ENCODE results near the gene FRMD1.

Gene FRMD1

GRCh38 chr6:168039849-168040248 is 39.2 kb downstream of the FRMD1 start:
- no peak for FAIRE-seq

GRCh38 chr6:168039301-168039700 is 39.7 kb downstream of the FRMD1 start:
- FAIRE-seq = no peak

- FAIRE-seq = no peak
Observed at GRCh38 chr6:168038576-168039140, 40.4 kb downstream of the FRMD1 start.

DNA sequence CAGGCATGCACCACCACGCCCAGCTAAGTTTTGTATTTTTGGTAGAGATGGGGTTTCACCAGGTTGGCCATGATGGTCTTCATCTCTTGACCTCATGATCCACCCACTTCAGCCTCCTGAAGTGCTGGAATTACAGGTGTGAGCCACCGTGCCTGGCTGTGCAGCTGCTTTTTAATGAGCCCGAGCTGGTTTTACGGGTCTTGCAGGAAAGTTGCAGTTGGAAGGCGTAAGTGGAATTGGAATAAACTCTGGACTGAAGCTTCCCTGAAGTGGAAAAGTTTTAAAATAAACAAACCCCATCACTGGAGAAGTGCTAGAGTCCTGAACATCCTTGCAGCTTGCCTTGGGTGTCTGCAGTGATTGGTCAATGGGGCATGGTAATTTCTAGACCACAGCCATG is 41.2 kb downstream of the FRMD1 start:
- no peak for FAIRE-seq

DNA sequence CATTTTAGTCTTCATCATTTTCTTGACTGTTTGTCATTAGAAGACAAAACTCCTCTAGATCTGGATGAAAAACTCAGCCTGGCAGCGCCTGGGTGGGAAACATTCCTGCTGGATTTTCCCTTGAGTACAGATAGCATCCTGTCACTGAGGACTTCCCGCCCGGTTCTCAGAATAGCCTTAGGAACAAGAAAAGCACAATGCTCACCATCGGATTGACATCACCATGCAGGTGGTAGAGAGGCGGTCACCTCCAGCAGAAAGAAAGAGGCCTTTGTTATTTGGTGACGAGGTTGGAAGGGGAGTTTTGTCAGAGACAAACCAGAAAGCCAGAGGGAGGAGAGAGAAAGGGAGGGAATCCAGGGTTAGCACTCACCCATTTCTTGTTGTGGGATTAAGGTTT is 41.8 kb downstream of the FRMD1 start:
- no peak for FAIRE-seq

DNA sequence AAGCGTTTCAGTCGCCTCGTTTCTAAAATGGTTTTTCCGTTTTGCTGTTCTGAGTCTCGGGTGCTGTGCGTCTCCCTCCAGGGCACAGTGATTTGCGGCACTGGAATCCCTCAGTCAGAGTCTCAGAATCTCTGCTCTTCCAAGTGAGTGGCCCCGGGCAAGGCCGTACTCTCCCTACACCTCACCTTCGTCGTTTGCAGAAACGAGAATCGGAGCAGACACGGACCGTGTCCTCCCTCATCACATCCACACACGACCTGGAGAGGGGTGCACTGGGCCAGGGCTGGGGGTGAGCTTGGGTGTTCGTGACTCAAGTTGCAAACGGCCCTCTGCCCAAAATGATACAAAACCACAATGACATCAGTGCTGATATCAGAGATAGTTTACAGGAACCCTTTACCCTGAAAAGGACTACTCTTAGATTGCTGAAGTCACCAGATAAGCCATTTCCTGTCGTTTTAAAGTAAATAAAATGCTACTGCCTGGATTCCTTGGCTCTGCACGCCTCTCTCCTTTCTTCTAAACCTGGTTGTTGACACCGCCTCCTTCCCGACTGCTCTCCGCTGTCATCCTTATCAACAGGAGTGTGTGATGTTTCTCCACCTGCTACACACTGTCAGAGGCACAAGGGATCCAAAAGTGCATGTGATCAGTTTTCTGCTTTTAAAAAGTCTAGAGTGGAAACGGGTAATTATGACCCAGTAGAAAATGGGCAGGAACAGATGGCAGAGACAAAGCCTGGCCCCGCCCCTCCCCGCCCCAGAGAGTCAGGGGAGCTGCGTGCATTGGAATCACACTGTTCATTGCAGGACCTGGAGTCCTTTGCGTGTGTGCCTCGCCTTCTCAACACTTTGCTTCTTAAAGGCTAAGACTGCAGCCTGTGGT is 43.1 kb downstream of the FRMD1 start:
- no peak for FAIRE-seq

GRCh38 chr6:168035098-168035660 is 43.8 kb downstream of the FRMD1 start:
- FAIRE-seq = no peak

GRCh38 chr6:168034537-168034936 is 44.5 kb downstream of the FRMD1 start:
- no peak for FAIRE-seq

DNA sequence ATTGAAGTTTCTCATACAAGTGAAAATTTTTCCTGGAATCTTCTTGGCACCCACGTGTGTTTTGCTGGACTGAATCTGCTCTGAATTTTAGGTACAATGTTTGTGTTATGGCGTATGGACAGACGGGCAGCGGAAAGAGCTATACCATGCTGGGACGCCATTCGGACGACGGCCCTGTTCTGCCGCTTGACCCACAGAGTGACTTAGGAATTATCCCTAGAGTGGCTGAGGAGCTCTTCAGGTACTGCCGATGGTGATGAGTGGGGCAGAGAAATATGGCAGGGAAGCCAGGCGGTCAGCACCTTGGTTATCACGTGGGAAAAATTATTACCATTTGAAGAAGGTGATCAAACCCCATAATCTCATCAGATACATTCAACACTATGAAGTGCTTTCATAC is 45.2 kb downstream of the FRMD1 start:
- FAIRE-seq = no peak

DNA sequence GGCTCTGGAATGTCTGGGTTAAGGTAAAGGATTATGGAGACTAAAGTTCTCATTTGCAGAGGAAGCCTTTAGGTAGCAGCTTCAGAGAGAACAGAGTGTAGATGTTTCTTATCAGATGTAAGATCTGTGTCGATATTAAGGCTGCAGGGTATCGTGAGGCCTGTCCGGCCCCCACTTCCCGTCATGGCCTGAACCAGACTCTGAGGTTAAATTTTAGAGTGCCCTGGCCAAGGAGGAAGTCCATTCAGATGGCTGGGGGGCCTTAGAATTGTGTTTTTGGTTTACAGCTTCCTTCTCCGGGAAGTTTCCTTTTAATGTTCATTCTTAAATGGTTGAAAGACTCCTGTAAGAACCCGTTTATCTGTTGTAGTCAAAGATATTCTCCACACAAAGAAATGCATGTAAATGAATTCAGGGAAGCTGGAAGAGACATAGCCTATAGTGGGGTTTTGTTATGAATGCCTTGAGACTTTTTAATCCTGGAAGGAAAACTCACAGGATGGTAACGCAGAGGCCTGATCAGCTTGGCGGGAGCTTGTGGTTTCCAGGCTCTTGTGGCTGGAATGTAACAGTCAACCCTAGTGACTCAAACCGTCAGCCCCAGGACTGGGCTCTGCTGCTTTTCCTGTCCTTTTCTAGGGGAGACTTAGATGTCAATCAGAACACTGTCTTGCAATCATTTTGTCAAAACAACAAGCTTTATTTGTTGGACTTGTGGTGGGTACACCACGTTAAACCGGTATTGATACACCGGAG is 46.8 kb downstream of the FRMD1 start:
- FAIRE-seq = no peak

- FAIRE-seq = no peak
Observed at GRCh38 chr6:168031411-168031971, 47.5 kb downstream of the FRMD1 start.

- FAIRE-seq = no peak
Observed at GRCh38 chr6:168030908-168031307, 48.1 kb downstream of the FRMD1 start.

GRCh38 chr6:168030218-168030746 is 48.7 kb downstream of the FRMD1 start:
- no peak for FAIRE-seq

DNA sequence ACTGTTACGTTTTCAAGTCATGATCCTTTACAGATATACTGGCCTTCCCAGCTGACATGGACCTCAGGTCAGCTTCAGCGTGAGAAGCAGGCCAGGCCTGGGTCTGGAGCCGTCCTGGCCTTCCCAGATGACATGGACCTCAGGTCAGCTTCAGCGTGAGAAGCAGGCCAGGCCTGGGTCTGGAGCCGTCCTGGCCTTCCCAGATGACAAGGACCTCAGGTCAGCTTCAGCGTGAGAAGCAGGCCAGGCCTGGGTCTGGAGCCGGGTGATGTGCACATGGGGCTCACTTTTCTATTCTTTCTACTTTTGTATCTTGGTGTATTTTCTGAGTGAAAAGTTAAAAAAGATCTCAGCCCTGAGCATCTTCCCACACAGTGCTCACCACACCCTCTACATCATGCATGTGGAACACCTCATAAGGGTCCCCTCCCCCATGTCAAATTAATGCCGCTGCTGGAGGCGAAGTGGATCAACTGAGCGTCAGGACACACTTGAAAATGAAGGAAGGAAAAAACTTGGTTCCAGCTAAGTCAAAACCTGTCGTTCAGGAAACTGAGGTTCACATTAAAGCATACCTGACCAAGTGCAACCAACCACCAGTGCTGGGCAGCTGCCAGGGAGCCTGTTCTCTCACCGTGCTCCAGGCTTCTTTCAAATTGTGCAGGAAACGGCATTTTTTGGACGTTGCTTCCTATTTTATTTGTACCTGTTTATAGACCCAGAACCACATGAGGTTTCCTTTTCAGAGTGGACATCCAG is 49.4 kb downstream of the FRMD1 start:
- no peak for FAIRE-seq

DNA sequence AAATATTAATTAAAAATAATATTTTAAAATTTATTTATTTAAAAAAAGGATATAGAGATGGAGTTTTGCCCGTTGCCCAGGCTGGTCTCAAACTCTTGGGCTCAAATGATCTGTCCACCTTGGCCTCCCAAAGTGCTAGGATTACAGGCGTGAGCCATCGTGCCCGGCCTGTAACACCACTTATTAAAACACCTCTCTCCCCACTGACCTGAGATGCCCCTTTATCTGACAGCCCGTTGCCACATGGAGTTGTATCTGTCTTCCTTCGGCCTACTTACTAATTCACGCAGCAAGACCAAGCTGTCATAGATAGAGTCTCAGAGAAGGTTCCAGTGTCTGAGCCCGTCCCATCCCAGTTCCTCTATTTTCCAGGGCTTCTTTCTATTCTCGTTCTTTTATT is 50.8 kb downstream of the FRMD1 start:
- no peak for FAIRE-seq

GRCh38 chr6:168027521-168027920 is 51.5 kb downstream of the FRMD1 start:
- FAIRE-seq = no peak

DNA sequence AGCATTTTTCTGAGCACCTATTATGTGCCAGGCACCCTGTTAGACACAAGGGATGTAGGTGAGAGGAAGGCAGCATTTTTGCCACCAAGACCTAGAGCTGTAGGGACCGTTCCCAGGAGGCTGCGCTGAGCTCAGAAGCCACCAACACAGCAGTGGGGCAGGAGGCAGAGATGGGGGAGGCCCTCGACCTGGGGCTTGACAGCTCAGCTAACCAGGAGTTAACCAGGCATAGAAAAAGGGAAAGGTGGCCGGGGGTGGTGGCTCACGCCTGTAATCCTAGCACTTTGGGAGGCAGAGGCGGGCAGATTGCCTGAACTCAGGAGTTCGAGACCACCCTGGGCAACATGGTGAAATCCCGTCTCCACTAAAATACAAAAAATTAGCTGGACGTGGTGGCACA is 52.1 kb downstream of the FRMD1 start:
- no peak for FAIRE-seq

DNA sequence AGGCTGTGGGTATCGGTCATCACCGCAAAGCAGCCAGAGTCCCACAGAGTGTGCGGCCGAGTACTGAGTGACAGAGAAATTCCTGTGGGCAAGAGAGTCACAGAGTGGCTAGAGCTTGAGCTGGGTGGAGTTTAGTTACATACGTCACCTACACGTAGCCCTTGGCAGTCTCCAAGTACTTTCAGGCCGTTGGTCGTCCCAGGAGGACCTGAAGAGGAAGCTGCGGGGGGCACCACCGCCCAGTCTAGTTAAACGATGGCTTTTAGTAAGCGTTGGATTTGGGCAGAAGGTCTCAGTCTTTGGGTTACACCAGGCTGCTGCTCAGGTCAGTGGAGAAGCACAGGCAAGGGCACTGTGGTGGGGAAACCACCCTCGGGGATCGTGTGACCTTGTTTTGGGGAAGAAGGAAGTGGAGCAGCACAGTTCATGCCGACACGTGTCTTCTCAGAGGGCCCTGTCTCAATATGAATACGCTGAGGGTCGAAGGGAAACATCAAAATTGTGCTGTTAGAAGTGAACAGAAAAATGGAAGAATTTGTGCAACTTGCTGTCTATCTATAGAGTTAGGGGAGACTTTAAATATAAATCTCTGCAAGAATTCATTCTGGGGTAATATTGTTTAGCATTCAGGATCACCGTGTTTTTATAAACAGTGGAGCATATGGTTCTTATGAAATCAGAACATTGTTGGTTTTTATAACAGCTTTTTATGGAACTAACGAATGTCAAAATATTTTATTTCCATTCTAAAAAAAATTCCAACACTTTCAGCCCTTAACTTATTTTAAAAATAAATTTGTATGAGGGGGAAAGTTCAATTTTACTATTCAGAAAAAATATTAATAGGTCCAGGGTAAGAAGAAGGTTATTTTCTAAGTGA is 52.9 kb downstream of the FRMD1 start:
- FAIRE-seq = no peak

GRCh38 chr6:168024951-168025510 is 54.0 kb downstream of the FRMD1 start:
- no peak for FAIRE-seq

GRCh38 chr6:168022488-168023321 is 56.3 kb downstream of the FRMD1 start:
- no peak for FAIRE-seq

All from TTC549 (cell line).